HTERT RPE-1 (cell line): Measurements from ENCODE around the gene PLAC1.

Source experiments
- in situ Hi-C: fragments of 300-500 bp; cut with MboI; formaldehyde crosslinking; loops from 4 replicates; pipeline ENCODE4 v1.14.3; 2020; ENCODE audit warnings: low sequenced_read_pairs

PLAC1 gene

GRCh38 chrX:134671294-134671693, 13.0 kb upstream of the PLAC1 start:
- in situ Hi-C loops, result no loop called here

GRCh38 chrX:134670134-134670924, 12.1 kb upstream of the PLAC1 start:
- in situ Hi-C loops, result no loop called here

GRCh38 chrX:134669378-134670098, 11.3 kb upstream of the PLAC1 start:
- in situ Hi-C loops, result no loop called here

- in situ Hi-C loops, result no loop called here
Measured at GRCh38 chrX:134664202-134664601, 5.9 kb upstream of the PLAC1 start.

GRCh38 chrX:134661295-134661694, 3.0 kb upstream of the PLAC1 start:
- in situ Hi-C loops, result no loop called here

GRCh38 chrX:134660627-134661026, 2.4 kb upstream of the PLAC1 start:
- in situ Hi-C loops, result no loop called here

GRCh38 chrX:134659761-134660160, 1.5 kb upstream of the PLAC1 start:
- in situ Hi-C loops, result no loop called here

GRCh38 chrX:134658760-134659023, 421 bp upstream of the PLAC1 start:
- in situ Hi-C loops, result no loop called here

GRCh38 chrX:134654398-134655012, 3.8 kb downstream of the PLAC1 start:
- in situ Hi-C loops, result no loop called here

GRCh38 chrX:134653835-134654234, 4.4 kb downstream of the PLAC1 start:
- in situ Hi-C loops, result no loop called here

- in situ Hi-C loops, result no loop called here
Measured at GRCh38 chrX:134650701-134651100, 7.6 kb downstream of the PLAC1 start.

GRCh38 chrX:134649770-134650169, 8.5 kb downstream of the PLAC1 start:
- in situ Hi-C loops, result no loop called here

GRCh38 chrX:134647477-134647877, 10.8 kb downstream of the PLAC1 start:
- in situ Hi-C loops, result no loop called here

- in situ Hi-C loops, result no loop called here
Measured at GRCh38 chrX:134646691-134647090, 11.6 kb downstream of the PLAC1 start.

- in situ Hi-C loops, result no loop called here
Measured at GRCh38 chrX:134645936-134646543, 12.2 kb downstream of the PLAC1 start.

- in situ Hi-C loops, result no loop called here
Measured at GRCh38 chrX:134642386-134642785, 15.9 kb downstream of the PLAC1 start.

GRCh38 chrX:134641346-134641745, 16.9 kb downstream of the PLAC1 start:
- in situ Hi-C loops, result no loop called here

GRCh38 chrX:134640914-134641313, 17.4 kb downstream of the PLAC1 start:
- in situ Hi-C loops, result no loop called here

GRCh38 chrX:134636851-134637250, 21.4 kb downstream of the PLAC1 start:
- in situ Hi-C loops, result no loop called here

- in situ Hi-C loops, result no loop called here
Measured at GRCh38 chrX:134634691-134635090, 23.6 kb downstream of the PLAC1 start.

- in situ Hi-C loops, result no loop called here
Measured at GRCh38 chrX:134633832-134634231, 24.4 kb downstream of the PLAC1 start.

GRCh38 chrX:134633394-134633793, 24.9 kb downstream of the PLAC1 start:
- in situ Hi-C loops, result no loop called here
